Measurements from ENCODE around the gene MYT1. TPM values are rescaled to one million over a fixed set of nuclear protein-coding genes. Genes with fewer than 3 reads are reported as not detected.

The MYT1 gene
- total and polyA plus RNA-seq, 9 of the 15 experiments (the other 6 are each of a cell fraction or from before 2014, with no cell fraction given): 0.02 to 0.12 (median 0.06) TPM; not detected in 4

DNA sequence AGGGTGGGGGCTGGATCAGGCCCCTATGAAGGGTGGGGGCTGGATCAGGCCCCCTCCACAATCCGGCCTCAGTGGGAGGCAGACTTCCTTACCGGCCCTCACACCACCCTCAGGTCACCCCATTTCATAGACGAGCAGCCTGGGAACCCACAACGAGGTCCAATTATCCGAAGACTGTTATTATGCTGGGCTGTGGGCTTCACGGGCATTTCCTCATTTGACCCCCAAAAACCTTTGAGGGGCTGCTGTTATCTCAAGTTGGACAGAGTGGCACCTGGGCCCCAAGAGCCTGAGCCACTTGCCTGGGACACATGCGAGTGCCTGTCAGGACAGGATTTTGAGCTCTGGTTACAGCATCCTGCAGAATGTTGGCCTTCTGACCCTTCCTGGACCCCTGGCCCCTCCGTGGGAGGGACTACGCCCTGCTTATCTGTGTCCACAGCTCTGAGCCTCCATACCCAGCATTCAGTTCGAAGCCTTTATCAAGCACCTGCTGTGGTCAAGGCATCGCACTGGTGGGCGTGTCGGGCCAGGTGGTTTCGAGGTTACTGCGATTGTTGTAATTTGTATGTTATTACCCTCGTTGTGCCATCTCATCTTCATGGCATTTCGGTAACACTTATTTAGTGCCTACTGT is 56.8 kb downstream of the MYT1 start (continued):
- TF ChIP-seq, protein P1, sequence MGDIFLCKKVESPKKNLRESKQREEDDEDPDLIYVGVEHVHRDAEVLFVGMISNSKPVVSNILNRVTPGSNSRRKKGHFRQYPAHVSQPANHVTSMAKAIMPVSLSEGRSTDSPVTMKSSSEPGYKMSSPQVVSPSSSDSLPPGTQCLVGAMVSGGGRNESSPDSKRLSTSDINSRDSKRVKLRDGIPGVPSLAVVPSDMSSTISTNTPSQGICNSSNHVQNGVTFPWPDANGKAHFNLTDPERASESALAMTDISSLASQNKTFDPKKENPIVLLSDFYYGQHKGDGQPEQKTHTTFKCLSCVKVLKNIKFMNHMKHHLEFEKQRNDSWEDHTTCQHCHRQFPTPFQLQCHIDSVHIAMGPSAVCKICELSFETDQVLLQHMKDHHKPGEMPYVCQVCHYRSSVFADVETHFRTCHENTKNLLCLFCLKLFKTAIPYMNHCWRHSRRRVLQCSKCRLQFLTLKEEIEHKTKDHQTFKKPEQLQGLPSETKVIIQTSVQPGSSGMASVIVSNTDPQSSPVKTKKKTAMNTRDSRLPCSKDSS (IDR thresholded peaks at IDR 0.05; ENCODE audit: low read depth, partially characterized antibody): no peak
- TF ChIP-seq SREBF2 (CRISPR knock-in tag; IDR thresholded peaks at IDR 0.05) (no peak), PRPF4 (IDR thresholded peaks at IDR 0.05; ENCODE audit: insufficient read depth, low read depth, low read length, poor library complexity, severe bottlenecking) (no peak), PHB (CRISPR knock-in tag; IDR thresholded peaks at IDR 0.05) (no peak), ZFPM2 (CRISPR knock-in tag; IDR thresholded peaks at IDR 0.05) (no peak), SETDB1 (IDR thresholded peaks at IDR 0.05; ENCODE audit: low read length) (no peak), PHB2 (IDR thresholded peaks at IDR 0.05; ENCODE audit: low read depth) (peak; percentile 93), RBFOX2 (IDR thresholded peaks at IDR 0.05; ENCODE audit: low read depth, low read length) (peak; percentile 46; the same call in 1 of the 2 replicates), ZSCAN32 (CRISPR knock-in tag; IDR thresholded peaks at IDR 0.05) (no peak), SMARCE1 (IDR thresholded peaks at IDR 0.05) (peak; percentile 80; the same call in 1 of the 2 replicates), ZNF584 (CRISPR knock-in tag; IDR thresholded peaks at IDR 0.05; ENCODE audit: low read depth) (peak; percentile 84)
- TF ChIP-seq, protein P2, sequence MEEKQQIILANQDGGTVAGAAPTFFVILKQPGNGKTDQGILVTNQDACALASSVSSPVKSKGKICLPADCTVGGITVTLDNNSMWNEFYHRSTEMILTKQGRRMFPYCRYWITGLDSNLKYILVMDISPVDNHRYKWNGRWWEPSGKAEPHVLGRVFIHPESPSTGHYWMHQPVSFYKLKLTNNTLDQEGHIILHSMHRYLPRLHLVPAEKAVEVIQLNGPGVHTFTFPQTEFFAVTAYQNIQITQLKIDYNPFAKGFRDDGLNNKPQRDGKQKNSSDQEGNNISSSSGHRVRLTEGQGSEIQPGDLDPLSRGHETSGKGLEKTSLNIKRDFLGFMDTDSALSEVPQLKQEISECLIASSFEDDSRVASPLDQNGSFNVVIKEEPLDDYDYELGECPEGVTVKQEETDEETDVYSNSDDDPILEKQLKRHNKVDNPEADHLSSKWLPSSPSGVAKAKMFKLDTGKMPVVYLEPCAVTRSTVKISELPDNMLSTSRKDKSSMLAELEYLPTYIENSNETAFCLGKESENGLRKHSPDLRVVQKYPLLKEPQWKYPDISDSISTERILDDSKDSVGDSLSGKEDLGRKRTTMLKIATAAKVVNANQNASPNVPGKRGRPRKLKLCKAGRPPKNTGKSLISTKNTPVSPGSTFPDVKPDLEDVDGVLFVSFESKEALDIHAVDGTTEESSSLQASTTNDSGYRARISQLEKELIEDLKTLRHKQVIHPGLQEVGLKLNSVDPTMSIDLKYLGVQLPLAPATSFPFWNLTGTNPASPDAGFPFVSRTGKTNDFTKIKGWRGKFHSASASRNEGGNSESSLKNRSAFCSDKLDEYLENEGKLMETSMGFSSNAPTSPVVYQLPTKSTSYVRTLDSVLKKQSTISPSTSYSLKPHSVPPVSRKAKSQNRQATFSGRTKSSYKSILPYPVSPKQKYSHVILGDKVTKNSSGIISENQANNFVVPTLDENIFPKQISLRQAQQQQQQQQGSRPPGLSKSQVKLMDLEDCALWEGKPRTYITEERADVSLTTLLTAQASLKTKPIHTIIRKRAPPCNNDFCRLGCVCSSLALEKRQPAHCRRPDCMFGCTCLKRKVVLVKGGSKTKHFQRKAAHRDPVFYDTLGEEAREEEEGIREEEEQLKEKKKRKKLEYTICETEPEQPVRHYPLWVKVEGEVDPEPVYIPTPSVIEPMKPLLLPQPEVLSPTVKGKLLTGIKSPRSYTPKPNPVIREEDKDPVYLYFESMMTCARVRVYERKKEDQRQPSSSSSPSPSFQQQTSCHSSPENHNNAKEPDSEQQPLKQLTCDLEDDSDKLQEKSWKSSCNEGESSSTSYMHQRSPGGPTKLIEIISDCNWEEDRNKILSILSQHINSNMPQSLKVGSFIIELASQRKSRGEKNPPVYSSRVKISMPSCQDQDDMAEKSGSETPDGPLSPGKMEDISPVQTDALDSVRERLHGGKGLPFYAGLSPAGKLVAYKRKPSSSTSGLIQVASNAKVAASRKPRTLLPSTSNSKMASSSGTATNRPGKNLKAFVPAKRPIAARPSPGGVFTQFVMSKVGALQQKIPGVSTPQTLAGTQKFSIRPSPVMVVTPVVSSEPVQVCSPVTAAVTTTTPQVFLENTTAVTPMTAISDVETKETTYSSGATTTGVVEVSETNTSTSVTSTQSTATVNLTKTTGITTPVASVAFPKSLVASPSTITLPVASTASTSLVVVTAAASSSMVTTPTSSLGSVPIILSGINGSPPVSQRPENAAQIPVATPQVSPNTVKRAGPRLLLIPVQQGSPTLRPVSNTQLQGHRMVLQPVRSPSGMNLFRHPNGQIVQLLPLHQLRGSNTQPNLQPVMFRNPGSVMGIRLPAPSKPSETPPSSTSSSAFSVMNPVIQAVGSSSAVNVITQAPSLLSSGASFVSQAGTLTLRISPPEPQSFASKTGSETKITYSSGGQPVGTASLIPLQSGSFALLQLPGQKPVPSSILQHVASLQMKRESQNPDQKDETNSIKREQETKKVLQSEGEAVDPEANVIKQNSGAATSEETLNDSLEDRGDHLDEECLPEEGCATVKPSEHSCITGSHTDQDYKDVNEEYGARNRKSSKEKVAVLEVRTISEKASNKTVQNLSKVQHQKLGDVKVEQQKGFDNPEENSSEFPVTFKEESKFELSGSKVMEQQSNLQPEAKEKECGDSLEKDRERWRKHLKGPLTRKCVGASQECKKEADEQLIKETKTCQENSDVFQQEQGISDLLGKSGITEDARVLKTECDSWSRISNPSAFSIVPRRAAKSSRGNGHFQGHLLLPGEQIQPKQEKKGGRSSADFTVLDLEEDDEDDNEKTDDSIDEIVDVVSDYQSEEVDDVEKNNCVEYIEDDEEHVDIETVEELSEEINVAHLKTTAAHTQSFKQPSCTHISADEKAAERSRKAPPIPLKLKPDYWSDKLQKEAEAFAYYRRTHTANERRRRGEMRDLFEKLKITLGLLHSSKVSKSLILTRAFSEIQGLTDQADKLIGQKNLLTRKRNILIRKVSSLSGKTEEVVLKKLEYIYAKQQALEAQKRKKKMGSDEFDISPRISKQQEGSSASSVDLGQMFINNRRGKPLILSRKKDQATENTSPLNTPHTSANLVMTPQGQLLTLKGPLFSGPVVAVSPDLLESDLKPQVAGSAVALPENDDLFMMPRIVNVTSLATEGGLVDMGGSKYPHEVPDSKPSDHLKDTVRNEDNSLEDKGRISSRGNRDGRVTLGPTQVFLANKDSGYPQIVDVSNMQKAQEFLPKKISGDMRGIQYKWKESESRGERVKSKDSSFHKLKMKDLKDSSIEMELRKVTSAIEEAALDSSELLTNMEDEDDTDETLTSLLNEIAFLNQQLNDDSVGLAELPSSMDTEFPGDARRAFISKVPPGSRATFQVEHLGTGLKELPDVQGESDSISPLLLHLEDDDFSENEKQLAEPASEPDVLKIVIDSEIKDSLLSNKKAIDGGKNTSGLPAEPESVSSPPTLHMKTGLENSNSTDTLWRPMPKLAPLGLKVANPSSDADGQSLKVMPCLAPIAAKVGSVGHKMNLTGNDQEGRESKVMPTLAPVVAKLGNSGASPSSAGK (IDR thresholded peaks at IDR 0.05): peak; percentile 89
